GM19238 (cell line): ENCODE measurements around the gene TMEM9B.
"Not testable (repeated sequence)": the region's sequence is repeated elsewhere in the genome, so short reads cannot be mapped to it uniquely, and the experiment has no call there.

Source experiments
- DNase-seq: peaks from one replicate; pipeline ENCODE4 v3.0.0; 2011; ENCODE audit warnings: low spot score; ENCODE audit not compliant: insufficient read length

Gene TMEM9B

GRCh38 chr11:8964324-8965320, at the start of gene TMEM9B:
TMEM9B (minus strand) TSS chr11:8964442; CDS start chr11:8964313, 129 bp downstream.
- peak; percentile 75 for DNase-seq

GRCh38 chr11:9013373-9013772, 49.1 kb upstream of the TMEM9B start:
- no peak for DNase-seq

- DNase-seq = not testable (repeated sequence)
Observed at GRCh38 chr11:9009538-9009937, 45.3 kb upstream of the TMEM9B start.

GRCh38 chr11:9008661-9009060, 44.4 kb upstream of the TMEM9B start:
- DNase-seq = no peak

DNA sequence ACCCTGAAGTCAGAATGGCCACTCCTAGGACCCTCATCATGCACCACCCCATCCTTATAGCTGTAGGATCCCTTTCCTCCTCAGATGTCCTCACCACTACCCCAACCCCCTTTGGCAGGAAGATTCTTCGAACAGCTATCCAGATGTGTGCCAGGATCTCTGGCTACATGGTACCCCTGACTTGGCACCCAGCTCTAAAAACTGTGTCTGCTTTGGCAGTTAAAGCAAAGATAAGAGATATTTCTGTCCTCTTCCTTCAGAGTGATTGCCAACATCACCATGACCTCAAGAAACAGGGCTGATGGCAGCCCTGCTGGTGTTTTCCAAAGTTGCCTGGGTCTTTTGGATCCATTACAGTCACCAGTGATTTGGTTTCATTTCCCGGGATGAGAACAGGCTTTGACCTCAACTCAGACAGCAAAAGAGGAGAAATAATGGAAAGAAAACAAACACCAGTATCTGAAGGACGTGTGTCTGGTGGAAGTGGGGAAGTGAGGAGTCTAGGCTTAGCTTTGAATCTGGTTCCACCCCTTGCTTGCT, 43.8 kb upstream of the TMEM9B start:
- DNase-seq = no peak

- DNase-seq = no peak
Observed at GRCh38 chr11:9005087-9005486, 40.8 kb upstream of the TMEM9B start.

GRCh38 chr11:9004183-9004926, 40.1 kb upstream of the TMEM9B start:
- no peak for DNase-seq

DNA sequence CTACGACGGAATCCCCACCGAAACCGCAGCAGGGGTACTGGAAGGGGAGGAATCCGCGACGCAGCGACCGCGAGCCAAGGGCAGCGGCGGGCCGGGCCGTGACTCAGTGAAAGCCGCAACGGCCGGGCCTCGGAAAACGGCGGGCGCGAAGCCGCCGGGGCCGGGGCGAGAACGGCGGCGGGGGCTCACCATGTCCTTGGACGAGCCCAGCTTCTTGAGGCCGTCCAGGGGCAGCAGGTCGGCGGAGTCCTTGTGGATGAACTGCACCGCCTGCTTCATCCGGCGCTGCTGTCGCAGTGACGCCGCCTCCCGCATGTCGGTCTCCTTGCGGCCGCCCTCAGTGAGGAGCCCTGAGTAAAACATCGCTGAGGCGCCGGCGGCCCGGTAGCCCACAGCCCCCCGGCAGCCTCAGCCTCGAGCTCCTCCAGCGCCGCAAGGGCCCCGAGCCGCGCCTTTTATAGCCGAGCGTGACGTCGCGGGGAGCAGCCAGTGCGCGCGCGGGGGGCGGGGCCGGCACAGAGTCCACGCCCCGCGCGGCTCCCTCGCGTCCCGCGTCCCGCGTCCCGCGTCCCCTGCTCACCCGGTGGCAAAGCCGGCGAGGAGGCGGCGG, 39.4 kb upstream of the TMEM9B start, which contains the start of gene NRIP3:
Gene NRIP3 (minus strand): TSS at position 429 of the 610 bp plus-strand sequence. CDS start 66 bp downstream, at position 363.
- peak; percentile 40 for DNase-seq

- no peak for DNase-seq
Observed at GRCh38 chr11:9002920-9003572, 38.8 kb upstream of the TMEM9B start.

GRCh38 chr11:9001736-9002135, 37.5 kb upstream of the TMEM9B start:
- no peak for DNase-seq

- DNase-seq = no peak
Observed at GRCh38 chr11:8998017-8998416, 33.8 kb upstream of the TMEM9B start.

GRCh38 chr11:8997451-8997850, 33.2 kb upstream of the TMEM9B start:
- DNase-seq = no peak

- no peak for DNase-seq
Observed at GRCh38 chr11:8989453-8989852, 25.2 kb upstream of the TMEM9B start.

GRCh38 chr11:8988329-8989234, 24.3 kb upstream of the TMEM9B start:
- DNase-seq = no peak

- no peak for DNase-seq
Observed at GRCh38 chr11:8987446-8987845, 23.2 kb upstream of the TMEM9B start.

DNA sequence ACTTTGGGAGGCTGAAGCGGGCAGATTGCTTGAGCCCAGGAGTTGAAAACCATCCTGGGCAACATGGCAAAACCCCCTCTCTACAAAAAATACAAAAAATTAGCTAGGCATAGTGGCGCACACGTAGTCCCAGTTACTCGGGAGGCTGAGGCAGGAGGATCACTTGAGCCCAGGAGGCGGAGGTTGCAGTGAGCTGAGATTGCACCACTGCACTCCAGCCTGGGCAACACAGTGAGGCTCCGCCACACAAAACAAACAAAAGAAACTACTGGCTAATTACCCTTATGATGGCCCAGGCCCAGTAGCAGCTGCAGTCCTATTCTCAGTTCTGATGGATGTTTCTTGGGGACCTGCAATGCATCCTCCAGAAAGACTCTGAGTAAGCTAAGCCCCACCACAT, 22.5 kb upstream of the TMEM9B start:
- DNase-seq = not testable (repeated sequence)

GRCh38 chr11:8985462-8985861, 21.2 kb upstream of the TMEM9B start:
- no peak for DNase-seq

GRCh38 chr11:8983552-8983951, 19.3 kb upstream of the TMEM9B start:
- no peak for DNase-seq

DNA sequence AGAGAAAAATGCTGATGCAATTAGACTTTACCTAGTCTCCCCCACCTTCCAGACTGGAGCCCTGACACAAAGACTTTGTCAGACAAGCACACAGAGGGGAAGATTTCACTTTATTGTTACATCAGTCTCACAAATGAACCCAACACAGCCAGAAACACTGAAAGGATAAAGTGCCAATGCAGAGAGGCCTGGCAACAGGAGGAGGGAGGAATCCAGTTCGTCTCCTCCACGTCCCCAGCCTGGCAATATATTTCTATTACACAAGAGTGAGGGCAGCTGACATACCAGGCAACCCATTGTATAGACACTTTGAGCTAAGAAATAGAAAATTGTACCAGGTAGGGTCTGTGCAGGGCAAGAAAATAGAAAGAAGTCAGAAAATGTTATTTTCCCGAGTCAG, 16.2 kb upstream of the TMEM9B start:
- no peak for DNase-seq

- DNase-seq = not testable (repeated sequence)
Observed at GRCh38 chr11:8979365-8979764, 15.1 kb upstream of the TMEM9B start.
